SH-SY5Y (cell line): Measurements from ENCODE around the gene PEX19.

Experiments used
- GATA2 ChIP-seq: IDR thresholded peaks from 2 replicates; pipeline ENCODE4 v1.6.1; 2011; ENCODE audit warnings: mild to moderate bottlenecking, low read depth, low read length
- GATA3 ChIP-seq: IDR thresholded peaks from 2 replicates; pipeline ENCODE4 v1.6.1; 2011; ENCODE audit warnings: low read depth, mild to moderate bottlenecking, low read length, moderate library complexity

PEX19 gene

DNA sequence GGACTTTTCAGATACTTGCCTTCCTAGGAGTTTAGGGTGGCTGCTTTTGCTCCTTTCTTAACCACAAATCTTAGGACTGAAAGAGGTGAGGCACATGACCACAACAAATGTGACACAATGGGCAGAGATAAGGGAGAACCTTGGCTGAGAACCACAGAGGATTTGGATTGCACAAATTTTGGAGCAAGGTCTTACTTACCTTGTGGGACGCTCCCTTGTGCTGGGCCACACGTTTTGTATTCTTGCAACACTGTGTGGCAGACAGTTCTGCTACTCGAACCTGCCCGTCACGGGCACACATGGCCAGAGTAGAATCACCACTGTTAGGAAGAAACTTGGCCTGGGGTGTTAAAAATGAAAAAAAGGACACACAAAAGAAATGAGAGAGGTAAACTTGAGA, 46.5 kb downstream of the PEX19 start:
- no peak for TF ChIP-seq GATA3
- TF ChIP-seq GATA2 = no peak

DNA sequence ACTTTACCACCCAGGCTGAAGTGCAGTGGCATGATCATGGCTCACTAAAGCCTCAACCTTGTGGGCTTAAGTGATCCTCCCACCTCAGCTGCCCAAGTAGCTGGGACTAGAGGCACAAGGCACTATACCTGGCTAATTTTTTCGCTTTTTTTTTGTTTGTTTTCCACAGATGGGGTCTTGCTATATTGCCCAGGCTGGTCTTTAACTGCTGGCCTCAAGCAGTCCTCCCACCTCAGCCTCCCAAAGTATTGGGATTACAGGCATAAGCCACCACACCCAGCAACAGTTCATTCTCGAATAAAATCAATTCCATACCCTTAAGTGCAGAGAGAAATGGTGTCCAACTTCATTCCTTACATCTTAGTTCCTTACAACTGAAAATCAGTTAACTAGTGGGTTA, 47.4 kb downstream of the PEX19 start:
- TF ChIP-seq GATA3 (no peak), GATA2 (no peak)

DNA sequence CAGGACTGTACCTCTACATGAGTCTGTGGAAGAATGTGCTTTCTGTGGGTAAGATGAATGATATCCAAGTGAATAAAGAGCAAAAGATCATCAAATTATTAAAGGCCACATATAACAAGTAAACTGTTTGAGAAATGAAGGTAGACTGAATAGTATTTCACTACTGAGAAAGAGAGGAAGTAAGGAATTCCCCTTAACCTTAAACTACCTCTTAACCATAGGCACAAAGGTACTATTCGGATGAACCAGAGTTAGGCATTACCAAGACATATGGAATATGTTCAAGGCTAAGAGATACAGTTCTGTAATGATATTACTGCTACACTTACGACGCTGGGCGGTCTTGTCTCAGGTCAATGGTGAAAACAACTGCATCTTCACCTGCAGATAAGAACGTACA, 48.1 kb downstream of the PEX19 start:
- TF ChIP-seq GATA3 = no peak
- no peak for TF ChIP-seq GATA2

DNA sequence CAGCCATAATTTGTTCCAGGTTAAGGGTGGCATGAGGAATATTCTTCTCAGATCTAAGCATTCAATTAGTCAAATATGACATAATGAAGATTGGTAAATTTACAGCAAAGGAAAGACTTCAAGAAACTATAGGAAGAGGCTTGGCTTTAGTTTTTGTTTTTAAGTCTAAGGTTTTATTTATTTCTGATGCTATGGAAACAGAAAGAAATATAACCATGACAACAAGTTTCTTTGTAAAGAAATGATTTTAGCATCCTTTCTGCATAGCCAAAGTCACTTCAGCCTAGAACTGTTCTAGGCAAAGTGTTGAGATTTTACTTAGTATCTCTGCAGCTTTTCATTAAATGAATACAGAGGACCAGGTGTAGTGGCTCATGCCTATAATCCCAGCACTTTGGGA, 52.0 kb downstream of the PEX19 start:
- no peak for TF ChIP-seq GATA3
- no peak for TF ChIP-seq GATA2

DNA sequence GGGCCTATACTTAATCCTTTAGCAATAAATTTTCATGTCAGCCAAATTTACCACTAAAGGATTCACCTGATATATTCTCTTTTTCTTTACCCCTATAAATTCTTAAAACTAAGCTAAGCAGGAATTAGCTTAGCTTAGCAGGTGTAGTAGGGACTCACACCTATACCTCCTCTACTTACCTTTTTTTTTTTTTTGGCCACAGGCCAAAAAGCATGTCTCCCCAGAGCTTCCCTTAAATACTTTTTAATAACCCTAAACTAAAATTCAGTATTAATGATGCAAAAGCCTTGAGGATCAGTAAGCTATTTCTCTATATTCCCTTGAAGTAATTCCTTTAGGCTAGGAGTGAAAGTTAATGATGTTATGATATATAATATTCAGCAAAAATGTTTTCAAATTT, 56.5 kb downstream of the PEX19 start:
- TF ChIP-seq GATA2 (no peak), GATA3 (no peak)

DNA sequence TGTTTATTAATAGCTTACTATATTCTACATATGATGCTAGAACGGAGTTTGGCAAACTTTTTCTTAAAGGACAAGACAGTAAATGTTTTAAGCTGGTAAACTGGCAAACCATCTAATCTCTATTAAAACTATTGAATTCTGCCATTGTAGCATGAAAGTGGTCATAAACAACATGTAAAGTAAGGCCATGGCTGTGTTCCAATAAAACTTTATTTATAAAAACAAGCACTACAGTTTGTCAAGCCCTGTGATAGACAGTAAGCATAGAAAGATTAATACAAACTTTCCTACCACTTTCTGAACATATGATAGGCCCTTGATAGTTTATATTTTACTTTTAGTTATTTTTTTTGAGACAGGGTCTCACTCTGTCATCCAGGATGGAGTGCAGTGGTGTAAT, 57.4 kb downstream of the PEX19 start:
- no peak for TF ChIP-seq GATA3
- no peak for TF ChIP-seq GATA2

DNA sequence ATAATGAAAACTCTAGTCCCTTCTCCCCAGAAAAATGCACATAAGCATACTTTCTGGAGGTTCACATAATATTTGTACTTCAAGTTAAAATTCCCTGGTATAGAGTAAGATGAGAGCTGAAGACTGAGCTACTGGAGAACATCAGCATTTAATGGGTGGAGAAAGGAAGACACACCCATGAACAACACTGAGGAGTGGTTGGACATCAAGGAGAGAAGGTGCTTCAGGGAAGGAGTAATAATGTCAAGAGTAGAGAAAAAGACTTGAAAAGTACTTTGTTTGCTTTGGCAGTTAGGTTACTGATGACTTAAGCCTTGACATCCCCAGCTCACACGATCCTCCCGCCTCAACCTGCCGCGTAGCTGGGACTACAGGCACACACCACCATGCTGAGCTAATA, 57.9 kb downstream of the PEX19 start:
- TF ChIP-seq GATA3 (no peak), GATA2 (no peak)
